C4-2B (cell line): ENCODE data around the gene WASF2.

Experiments used
- ZFX ChIP-seq: fragments of 450-650 bp; IDR thresholded peaks from 2 replicates; pipeline ENCODE4 v1.6.1; 2017
- TF ChIP-seq, protein P1 (sequence below): fragments of 450-650 bp; conservative IDR thresholded peaks from 2 replicates; pipeline ENCODE4 v1.5.1; 2017; ENCODE audit warnings: mild to moderate bottlenecking

GRCh38 chr1:27515626-27516025 lies 25.7 kb upstream of the WASF2 start:
- TF ChIP-seq, protein P1, sequence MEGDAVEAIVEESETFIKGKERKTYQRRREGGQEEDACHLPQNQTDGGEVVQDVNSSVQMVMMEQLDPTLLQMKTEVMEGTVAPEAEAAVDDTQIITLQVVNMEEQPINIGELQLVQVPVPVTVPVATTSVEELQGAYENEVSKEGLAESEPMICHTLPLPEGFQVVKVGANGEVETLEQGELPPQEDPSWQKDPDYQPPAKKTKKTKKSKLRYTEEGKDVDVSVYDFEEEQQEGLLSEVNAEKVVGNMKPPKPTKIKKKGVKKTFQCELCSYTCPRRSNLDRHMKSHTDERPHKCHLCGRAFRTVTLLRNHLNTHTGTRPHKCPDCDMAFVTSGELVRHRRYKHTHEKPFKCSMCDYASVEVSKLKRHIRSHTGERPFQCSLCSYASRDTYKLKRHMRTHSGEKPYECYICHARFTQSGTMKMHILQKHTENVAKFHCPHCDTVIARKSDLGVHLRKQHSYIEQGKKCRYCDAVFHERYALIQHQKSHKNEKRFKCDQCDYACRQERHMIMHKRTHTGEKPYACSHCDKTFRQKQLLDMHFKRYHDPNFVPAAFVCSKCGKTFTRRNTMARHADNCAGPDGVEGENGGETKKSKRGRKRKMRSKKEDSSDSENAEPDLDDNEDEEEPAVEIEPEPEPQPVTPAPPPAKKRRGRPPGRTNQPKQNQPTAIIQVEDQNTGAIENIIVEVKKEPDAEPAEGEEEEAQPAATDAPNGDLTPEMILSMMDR, result no peak
- no peak for TF ChIP-seq ZFX
